HG02763 (cell line): ENCODE measurements around the gene BRAF.
"Not testable (repeated sequence)": the region's sequence is repeated elsewhere in the genome, so short reads cannot be mapped to it uniquely, and the experiment has no call there.

Source experiments
- ATAC-seq: cut with Tn5 transposase; IDR thresholded peaks from one replicate; pipeline ENCODE4 v1.9.1; 2021; ENCODE audit warnings: mild to moderate bottlenecking, moderate library complexity; ENCODE audit not compliant: unreplicated experiment

Gene BRAF

DNA sequence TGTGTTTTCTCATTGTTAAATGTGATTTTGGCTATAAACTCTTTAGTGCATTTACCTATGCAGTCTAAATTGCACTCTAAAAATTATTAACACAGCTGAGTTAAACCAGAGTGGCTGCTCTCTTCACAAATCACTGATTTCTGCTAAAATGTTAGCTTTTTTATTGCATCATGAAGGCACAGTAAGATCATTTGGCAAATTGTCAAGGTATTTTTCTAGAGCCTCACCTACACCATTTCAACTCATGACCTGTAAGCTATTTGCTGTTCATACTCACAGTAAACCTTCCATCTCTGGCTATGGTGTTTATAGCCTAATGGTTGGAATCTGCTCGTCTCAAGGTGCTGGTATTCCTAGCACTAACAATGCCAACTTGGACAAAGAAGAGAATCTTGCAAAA lies 202.5 kb downstream of the BRAF start:
- no peak for ATAC-seq

DNA sequence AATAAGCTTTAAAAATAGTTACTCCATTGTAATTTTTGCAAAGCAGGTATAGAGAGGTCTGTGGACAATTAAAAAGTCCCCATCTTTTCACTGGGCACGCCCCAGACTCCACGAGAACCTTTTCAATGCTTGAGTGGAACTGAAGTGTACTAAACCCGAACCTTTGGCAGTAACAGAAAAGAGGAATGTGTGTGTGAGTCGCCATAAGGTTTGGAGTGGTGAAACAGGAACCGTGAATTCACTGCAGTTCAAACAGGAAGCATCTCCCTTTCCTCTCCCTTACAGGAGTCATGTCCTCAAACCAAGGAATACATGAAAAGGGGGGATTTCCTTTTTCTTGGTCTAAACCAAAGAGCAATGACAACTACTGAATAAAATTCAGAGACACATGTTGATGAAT lies 205.0 kb downstream of the BRAF start:
- no peak for ATAC-seq

DNA sequence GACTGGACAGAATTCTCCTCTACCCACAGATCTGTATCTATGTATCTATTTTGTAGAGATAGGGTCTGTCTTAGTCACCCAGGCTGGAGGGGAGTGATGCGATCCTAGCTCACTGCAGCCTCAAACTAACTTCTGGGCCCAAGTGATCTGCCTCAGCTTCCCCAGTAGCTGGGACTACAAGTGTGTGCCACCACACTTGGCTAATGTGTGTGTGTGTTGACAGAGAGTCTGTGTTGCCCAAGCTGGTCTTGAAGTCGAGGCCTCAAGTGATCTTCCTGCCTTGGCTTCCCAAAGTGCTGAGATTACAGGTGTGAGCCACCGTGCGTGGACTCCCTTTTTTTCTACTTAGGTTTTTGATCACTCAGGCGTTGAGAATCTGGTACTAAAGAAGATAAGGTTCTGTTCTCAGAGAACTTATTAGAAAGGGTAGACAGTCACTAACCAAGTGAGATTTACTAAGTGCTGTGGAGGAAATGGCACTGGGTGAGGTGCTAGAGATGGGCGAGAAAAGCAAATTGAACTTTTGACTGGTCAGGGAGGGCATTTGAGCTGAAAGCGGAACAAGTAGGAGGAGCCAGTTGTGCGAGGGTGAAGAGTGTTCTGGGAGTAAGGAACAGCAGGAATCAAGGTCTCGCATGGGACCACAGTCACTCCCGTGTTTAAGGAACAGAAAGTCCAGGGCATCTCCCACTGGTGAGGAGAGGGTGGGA lies 210.2 kb downstream of the BRAF start:
- no peak for ATAC-seq

GRCh38 chr7:140712392-140712791 lies 212.3 kb downstream of the BRAF start:
- ATAC-seq = not testable (repeated sequence)

DNA sequence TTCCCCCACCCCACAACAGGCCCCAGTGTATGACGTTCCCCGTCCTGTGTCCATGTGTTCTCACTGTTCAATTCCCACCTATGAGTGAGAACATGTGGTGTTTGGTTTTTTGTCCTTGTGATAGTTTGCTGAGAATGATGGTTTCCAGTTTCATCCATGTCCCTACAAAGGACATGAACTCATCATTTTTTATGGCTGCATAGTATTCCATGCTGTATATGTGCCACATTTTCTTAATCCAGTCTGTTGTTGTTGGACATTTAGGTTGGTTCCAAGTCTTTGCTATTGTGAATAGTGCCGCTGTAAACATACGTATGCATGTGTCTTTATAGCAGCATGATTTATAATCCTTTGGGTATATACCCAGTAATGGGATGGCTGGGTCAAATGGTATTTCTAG lies 216.0 kb downstream of the BRAF start:
- not testable (repeated sequence) for ATAC-seq

DNA sequence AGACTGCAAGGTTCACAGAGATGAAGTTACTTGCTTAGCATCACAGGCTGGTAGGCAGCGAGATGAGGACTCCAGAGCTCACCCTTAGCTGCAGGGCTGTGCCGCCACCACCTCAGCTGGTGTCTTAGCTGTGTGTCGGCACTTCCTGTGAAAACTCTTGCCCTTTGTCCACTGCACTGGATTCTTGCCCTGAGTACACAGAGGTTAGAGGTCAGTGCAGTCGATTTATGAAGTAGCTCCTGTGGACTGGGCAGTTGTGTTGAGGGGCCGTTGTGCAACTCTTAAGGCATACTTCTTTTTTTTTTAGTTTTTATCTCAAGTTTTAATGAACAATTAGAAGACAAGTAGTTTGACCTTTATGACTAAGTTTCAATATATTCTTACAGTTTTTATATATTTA lies 217.6 kb downstream of the BRAF start:
- no peak for ATAC-seq

DNA sequence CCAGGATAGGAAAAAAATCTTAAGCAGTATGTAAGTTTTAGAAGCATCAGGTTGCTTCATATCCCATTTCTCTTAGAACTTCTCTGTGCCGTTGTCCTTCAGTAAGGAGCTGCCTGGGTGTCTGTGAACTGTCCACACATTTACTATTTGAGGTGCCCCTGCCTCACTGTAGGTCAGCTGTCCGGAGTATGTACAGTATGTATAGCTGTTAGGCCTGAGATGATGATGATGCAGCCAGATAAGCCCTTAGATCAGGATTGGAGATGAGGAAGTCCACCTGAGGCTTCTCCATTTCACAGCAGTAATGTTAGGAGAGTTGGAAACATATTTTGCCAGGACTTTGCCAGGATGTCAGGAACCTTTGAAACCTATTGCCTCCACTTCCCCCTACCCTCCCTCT lies 220.5 kb downstream of the BRAF start:
- ATAC-seq = no peak

- no peak for ATAC-seq
Measured at GRCh38 chr7:140702774-140703173, 222.0 kb downstream of the BRAF start.

- no peak for ATAC-seq
Measured at GRCh38 chr7:140698477-140698876, 226.3 kb downstream of the BRAF start.

GRCh38 chr7:140697447-140698143 lies 227.1 kb downstream of the BRAF start:
- ATAC-seq = no peak

DNA sequence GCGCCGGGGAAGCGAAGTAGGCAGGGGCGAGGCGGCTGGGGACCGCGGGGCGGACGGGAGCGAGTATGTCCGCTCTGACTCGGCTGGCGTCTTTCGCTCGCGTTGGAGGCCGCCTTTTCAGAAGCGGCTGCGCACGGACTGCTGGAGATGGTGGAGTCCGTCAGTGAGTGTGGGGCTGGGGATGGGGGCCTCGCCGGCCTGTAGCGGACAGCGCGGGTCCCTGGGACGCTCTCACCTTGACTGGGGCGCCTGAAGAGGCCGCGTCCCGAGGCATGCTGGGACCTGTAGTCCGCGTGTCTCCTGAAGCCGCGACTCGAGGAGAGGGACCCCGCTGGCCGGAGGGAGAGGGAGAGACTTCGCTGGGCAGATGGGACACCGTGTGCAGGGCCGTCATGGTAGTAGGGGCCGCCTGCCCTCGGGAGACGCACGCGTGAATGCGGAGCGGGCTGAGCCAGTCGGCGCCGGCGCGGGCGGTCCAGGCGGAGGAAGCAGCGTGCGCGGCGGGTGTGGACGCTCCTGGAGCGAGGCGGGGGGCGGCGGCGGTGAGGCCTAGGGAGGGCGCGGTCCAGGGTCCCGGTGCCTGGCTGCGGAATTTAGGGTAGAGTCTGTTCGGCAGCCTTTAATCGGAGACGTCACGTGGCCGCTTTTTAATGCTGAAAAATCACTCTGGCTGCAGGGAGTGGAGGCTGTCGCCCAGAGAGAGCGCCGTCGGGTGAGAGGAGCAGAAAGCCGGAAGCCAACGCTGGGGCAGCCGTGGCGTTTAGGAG lies 227.9 kb downstream of the BRAF start, which contains the start of gene NDUFB2:
TSS of gene NDUFB2 (plus strand) at position 29 of the 767 bp plus-strand sequence. CDS start at position 66, 37 bp downstream.
- ATAC-seq = peak; percentile 85

DNA sequence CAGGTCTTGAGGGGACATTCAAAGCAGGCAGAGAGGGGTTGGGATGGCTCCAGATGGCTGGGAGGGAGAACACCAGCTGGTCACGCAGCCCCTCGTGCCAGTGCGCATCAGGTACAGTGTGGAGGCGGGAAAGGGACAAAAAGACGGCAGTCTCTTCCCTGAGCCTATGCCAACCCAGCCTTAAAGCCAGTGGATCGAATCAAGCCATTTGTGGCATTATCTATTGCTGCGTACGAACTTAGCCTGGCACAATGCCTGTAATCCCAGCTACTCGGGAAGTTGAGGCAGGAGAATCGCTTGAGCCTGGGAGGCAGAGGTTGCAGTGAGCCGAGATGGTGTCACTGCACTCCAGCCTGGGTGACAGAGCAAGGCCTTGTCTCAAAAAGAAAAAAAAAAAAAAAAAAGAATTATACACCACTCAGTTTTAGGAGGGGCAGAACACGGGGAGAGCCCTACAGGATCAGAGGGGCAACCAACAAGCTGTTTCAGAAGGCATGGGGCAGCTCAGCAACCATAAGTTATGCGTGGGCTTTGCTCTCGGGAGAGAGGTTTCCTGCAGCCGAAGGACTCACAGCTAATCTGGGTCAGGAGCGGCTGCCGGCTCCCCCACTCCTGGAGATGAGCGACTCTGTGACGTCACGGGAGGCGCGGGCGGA lies 228.6 kb downstream of the BRAF start:
- ATAC-seq = peak; percentile 93

- ATAC-seq = no peak
Measured at GRCh38 chr7:140695381-140695780, 229.3 kb downstream of the BRAF start.

- ATAC-seq = no peak
Measured at GRCh38 chr7:140694592-140694991, 230.1 kb downstream of the BRAF start.

- ATAC-seq = not testable (repeated sequence)
Measured at GRCh38 chr7:140693849-140694248, 230.9 kb downstream of the BRAF start.

DNA sequence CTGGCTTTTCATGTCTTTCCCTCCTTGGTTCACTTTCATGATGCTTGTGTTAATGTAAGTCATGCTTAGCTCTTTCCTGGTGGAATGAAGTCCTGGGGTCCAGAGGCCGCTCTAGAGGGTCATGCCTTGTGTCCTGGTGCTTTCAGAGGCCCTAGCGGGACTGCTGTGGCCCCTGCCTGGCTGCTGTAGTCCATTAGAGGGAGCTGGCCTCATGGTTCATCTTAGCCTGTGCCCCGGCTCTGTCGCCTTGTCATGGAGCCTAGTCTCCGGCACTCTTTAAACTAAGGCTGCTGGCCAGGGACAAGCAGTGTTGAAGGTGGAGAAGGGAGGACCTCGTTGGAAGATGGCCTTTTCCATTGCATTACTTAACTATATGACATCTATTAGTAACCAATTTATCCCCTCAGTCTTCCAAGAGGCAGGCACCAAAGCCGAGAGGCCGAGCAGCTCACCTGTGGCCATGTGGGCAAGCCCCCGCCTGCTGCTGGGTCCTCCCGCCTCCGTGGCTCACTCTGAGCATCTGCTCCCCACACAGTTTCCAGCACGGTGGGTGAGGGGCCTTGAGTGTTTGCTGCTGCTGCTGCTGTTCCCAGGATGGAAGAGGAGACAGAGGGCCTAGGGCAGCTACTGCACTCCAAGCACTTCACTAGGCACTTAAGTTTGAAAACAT lies 233.2 kb downstream of the BRAF start:
- no peak for ATAC-seq

- no peak for ATAC-seq
Measured at GRCh38 chr7:140689199-140690152, 235.3 kb downstream of the BRAF start.

GRCh38 chr7:140688341-140688740 lies 236.4 kb downstream of the BRAF start:
- ATAC-seq = no peak

DNA sequence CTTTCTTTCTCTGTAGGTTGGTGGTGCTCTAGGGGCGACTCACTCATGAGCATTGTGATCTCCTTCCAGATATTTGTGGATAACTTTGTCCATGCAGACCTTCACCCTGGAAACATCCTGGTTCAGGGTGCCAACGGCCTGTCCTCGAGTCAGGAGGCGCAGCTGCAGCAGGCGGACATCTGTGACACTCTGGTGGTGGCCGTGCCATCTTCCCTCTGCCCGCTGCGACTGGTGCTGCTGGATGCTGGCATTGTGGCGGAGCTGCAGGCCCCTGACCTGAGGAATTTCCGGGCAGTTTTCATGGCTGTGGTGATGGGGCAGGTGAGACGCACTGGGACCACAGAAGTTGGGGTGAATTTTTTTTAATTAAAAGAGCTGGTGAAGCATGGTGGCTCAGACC lies 237.8 kb downstream of the BRAF start:
- ATAC-seq = no peak
